ENCODE results near the gene RSPH9.
A peak's percentile ranks its signal among the peaks of the same experiment; 100 is the strongest.

The RSPH9 gene

DNA sequence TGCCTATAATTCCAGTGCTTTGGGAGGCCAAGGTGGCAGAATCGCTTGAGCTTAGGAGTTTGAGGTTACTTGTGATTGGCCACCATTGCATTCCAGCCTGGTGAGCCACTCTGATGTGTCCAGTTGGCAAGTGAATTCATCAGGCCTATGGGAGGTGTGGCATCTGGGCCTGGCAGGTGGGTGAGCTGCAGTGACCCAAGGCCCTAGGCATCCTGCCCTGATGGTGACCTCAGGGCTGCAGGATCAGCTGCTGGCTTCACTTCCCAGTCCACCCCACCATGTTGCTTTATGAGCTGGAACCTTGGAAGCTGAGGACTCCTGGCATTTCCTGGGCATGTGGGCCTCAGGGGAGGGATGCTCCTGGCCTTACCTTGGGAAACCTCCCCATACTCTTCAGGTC lies 20.5 kb downstream of the RSPH9 start:
- no peak for DNase-seq
- in situ Hi-C loops (cut with MboI; ENCODE audit: low pct_unique_long_range_greater_than_20kb, low sequenced_read_pairs): no loop called here

DNA sequence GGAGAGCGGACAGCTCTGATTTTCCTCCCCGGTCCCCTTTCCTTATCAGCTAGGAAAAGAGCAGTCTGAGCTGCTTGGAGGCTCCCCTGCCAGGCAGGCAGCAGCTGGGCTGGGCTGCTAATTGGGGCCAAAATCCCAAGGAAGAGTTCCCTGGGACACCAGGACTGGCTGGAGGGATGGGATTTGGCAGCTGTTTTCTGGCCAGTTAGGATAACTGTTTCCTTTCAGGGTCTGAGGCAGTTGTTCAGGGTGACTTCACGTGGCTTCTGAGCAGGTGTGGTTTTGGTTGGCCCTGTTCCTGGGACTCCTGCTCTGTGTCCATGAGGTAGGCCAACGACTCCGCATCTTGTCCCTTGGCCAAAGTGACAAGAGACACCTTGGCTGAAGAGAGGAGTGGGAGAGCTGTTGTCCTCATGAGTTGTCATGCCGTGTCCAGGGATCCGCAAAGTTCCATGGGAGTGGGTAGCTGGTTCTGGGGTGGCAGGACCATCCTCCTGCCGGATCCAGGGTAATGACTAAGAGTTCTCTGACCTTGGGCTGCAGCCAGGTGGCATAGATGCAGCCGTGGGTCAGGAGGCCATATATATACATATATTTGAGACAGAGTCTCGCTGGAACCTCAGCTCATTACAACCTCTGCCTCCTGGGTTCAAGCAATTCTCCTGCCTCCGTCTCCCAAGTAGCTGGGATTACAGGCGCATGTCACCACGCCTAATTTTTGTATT lies 21.5 kb downstream of the RSPH9 start:
- DNase-seq: no peak
- in situ Hi-C loops (cut with MboI; ENCODE audit: low pct_unique_long_range_greater_than_20kb, low sequenced_read_pairs): no loop called here

DNA sequence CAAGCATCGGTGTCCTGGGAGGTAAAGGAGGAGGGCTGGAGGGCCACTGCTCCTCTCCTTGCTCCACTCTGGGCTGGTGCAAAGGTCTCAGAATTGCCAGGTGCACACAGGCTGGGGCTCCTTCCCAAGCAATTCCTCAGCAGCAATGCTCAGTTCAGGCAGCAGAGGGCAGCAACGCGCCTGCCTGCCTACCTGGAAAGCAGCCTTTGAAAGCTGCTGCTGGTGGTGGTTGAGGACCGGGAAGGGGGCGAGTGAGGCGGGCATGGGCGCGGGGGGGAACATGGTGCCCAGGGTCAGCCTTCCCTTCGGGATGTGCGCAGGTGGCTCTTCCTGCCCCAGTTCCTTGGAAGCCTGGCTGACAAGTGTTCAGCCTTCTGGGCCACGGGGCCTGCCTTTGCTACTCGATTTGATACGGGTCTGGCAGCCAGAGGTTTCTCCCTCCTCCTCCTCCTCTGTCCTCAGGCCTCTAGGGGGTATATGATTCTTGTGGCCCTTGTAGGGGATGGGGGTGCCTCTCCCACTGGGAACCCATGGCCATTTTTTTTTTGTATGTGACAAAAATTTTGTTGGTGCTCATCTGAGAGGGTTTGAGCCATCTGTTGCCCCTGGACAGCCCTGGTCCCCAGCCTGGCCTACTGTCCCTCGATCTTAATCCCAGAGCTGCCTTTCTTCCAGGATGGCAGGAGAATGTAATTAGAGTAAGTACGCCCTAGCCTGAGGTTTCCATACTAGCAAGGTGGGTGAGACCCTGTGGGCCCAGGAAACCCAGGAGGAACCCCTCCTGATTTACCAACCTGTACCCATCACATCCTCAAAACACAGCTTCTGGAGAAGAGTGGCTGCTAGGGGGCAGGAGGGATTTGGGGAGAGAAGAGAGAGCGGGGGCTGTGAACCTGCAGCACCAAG lies 22.7 kb downstream of the RSPH9 start:
- DNase-seq: peak; percentile 90
- in situ Hi-C loops (cut with MboI; ENCODE audit: low pct_unique_long_range_greater_than_20kb, low sequenced_read_pairs): no loop called here

DNA sequence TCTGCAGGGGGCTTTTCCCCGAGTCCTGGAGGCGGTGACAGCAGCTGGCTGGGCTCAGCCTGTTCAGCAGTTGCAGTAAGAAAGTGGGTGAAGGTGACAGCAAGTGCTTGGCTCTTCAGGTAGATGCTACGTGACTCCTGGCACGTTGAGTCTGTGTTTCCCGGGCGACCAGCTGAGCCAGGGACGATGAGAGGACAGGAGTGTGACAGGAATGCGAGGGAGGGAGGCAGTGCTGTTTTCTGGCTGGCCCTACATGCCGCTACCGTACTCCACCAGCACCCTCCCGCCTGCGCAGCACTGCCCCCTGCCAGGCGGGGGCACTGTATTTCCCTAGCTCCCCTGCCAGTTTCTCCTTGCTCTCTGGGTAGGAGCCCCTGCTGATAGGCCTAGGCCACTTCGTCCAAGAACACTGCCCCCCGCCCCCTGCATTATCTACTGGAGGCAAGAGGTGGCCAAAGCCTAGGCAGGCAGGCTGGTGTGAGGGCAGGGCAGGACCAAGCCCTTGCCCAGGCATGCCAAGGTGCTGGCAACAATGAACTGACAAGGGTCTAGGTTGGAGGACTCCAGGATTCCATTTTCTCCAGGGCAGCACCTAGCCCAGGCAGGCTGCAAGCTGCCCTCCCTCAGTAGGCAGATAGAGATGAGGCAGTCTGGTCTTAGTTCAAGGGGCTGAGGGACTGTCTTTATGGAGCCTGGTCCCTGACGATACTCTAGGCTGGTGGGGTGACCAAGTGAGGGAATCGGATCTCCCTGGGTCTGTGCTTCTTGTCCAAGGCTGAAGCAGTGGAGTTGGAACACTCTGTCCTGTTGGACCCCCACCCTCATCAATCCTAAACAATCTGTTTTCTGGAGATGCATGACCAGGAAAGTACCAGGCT lies 23.6 kb downstream of the RSPH9 start:
- in situ Hi-C loops (cut with MboI; ENCODE audit: low pct_unique_long_range_greater_than_20kb, low sequenced_read_pairs): no loop called here
- DNase-seq: peak; percentile 80

DNA sequence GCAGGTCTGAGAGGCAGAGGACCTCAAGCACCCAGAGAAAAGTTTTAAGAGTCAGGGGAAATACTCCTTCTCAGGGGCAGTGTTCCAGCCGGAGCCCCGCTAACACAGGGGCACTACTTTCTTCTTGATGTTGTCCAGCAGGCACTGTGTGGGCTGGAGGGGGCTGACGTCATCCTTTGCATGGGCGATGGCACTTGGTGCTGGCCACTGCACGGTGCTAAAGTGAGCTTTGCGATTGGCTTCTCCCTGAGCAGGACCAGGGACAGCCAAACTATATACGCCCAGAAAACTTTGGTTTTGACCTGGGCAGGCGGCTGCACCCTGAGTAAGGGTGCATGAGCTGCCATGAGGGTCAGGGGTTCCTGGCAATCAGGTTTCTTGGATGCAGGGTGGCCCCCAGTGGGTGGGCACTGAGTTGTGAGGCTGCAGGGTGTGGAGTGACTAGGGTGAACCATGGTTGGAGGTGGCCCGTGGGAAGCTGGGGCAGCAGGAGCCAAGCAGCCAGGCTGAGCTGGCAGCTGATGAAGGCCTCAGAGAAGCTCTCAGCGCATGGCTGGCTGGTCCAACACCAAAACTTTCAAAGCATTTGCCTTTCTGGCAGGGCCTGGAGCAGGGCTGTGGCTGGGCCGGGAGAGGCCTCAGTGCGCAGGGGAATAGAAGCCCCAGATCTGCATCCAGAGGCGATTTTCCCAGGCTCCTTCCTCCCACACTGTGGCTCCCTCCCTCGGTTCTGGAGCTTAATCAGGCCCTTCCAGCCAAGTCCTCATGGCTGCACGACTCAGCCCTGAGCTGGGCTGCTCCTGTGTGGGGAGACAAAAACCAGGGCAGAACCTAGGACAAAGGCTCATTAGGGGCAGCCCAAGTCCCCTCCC lies 24.4 kb downstream of the RSPH9 start:
- DNase-seq: no peak
- in situ Hi-C loops (cut with MboI; ENCODE audit: low pct_unique_long_range_greater_than_20kb, low sequenced_read_pairs): no loop called here

DNA sequence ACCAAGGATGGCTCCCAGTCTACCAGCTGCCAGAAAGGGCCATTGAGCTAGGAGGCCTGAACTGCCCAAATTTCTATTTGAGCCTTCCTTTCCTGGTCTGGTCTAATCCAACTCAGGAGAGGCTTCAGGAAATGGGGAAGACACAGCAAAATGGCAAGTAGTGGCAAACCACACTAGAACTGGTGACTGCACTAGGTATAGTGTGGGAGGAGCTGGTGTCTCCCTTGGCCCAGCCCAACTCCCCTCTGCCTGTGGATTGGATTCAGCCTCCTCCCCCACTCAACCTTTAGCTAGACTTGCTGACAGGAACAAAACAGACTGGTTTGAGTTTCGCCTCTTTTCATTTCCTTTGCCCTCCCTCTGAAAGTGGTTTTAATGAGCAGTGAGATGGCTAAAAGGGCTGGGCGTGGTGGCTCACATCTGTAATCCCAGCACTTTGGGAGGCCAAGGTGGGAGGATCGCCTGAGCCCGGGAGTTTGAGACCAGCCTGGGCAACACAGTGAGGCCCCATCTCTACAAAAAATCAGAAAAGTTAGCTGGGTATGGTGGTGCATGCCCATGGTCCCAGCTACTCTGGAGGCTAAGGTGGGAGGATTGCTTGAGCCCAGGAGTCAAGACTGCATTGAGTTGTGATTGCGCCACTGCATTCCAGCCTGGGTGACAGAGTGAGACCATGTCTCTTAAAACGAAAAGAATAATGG lies 25.2 kb downstream of the RSPH9 start:
- DNase-seq: peak; percentile 87
- in situ Hi-C loops (cut with MboI; ENCODE audit: low pct_unique_long_range_greater_than_20kb, low sequenced_read_pairs): no loop called here

DNA sequence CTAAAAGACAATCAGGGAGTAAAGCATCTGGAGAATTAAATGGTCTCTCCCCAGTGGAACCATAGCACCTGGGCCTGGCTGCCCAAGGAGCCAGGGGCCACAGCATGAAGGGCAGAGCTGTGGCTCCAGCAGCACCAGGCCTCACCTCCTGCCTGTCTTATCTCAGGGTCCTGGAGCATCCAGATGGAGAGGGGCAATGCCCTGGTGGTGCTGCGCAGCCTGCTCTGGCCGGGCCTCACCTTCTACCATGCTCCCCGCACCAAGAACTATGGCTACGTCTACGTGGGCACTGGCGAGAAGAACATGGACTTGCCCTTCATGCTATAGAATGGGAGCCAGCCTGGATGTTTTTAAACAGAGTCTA lies 25.8 kb downstream of the RSPH9 start:
- in situ Hi-C loops (cut with MboI; ENCODE audit: low pct_unique_long_range_greater_than_20kb, low sequenced_read_pairs): no loop called here
- DNase-seq: no peak

DNA sequence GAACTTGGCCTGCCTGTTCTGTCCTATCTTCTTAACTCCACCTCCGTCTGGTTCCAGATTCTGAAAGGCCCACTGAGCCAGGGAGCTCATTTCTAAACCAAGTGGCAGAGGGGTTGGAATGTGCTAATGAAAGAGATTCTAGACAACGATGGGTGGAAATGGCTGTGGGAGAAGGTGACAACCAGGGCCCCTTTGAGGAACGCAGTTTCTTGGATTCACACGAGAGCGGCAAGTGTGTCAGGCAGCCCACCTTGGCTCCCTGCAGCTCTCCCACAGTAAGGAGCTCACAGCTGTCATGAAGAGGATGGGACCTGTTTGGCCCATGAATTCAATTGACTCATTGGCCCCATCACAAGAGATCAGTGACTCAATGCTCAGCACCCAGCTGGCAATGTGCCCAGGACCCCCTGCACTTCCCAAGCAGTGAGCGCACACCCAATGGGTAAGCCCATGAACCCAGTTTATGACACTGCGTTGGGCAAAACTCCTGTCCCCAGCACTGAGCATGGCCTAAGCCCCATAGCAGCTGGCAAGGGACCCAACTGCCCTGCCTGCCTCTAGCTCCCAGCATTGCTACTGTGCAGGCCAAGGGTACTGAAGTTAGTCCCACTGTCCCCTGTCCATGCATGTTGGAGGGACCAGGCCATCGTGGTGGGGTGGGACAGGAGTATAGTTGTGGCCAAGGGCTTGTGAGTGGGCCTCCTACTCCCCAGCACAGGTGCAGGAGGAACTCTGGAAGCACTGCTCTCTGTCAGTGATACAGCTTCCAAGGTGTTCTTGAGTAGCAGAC lies 26.4 kb downstream of the RSPH9 start:
- no peak for DNase-seq
- in situ Hi-C loops (cut with MboI; ENCODE audit: low pct_unique_long_range_greater_than_20kb, low sequenced_read_pairs): no loop called here

DNA sequence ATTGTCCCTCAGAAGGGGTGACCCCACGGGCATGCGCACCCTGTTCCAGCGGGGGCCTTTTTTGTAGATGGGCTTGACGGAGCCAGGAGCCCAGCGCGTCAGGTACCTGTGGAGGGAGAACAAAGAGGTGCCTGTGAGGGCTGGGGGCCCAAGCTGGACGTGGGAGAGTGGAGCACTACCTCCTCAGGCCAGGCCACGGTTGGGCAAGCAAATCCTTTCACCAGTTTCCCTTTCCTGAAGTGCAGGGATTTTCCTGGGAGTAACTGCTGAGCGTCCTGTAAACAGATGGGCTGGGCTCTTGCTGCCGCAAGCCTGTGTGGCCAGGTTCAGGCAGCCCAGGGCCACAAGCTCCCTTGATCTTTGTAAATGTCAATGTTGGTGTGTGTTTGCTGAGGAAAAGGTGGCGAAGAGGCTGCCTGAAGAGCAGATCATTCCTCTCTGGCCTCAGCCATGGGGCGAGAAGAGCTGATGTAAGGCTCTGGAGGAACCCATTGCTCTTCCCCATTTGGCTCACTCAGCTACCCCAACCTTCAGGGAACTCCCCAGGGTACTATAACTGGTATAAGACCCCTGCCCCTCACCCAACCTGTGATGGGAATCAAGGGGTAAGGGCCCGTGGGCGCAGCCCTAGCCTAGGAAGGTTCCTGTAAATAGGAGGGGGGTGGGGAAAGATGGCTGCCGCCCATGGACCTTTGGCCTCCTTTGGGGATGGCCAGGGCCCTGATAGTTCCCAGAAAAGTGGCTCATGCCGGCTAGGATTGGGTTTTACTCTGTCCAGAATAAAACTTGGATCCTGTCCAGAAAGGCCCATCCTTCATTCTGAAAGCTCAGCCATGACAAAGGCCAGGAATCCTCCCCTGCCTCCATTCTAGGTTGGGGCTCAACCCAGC lies 27.2 kb downstream of the RSPH9 start:
- DNase-seq: no peak
- in situ Hi-C loops (cut with MboI; ENCODE audit: low pct_unique_long_range_greater_than_20kb, low sequenced_read_pairs): no loop called here

DNA sequence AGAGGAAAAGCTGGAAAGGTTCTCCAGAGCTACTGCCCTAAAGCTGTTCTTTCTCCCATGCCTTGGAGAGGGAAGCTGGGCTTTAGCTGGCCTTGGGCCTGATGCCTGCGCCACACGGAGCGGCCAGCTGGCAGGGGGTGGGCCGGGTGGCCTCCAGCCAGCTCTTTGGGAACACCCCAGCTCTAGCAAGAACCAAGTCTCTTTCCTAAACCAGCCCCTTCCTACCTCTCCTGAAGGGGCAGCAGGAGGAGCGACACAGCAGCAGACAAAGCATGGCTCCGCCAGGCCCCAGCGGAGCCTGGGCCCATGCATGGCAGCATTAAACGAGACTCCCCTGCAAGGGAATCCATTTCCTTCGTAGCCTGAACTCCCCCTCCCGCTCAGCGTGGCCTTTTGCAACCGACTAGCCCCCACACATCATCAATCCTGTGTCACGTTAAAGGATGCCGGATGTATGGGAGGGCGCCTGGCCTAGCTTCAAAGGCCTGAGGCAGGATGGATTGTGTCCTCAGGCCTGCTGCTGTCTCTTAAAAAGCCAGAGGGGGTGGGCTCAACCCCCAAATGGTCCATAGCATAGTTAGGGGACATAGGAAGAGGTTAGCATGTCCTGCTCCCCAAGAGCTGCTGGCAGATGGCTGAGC lies 28.7 kb downstream of the RSPH9 start:
- in situ Hi-C loops (cut with MboI; ENCODE audit: low pct_unique_long_range_greater_than_20kb, low sequenced_read_pairs): no loop called here

DNA sequence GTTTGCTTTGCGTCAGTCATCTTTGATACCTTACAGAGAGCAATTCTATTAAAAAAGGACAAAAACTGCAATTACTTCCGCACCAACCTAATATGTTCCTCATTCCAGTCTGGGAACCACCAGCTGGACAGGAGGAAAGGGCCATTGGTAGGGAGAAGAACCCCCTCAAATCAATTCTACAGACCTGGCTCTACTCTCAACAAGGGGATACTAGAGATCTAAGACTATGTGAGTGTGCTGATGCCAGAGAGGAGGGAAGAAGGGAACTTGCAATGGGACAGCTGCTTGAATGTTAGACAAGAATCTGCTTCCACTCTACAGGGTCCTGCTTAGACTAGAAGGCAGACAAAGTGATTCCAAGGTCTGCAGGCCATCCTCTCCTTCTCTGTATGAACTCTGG lies 29.5 kb downstream of the RSPH9 start:
- in situ Hi-C loops (cut with MboI; ENCODE audit: low pct_unique_long_range_greater_than_20kb, low sequenced_read_pairs): no loop called here
- DNase-seq: no peak

More for the DNA sequence above, 28.7 kb downstream of the RSPH9 start:
- no peak for DNase-seq

DNA sequence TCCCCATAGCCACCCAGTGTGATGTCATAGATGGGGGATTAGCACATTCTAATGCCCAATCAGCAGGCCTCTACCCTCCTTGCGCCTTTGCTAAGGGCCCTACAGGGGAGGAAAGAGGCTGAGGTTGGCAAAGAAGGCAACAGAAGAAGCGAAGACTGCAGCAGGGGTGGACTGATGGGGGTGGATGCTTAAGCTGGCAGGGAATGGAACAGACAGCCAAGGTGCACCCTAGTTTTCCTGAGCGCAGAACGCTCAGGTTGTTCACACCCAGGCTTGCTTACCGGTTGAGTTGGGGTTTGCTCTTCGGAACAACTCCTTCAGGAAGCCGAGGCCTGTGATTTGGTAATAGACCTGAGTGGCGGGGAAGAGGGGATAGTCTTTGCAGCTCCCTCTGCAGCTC lies 30.1 kb downstream of the RSPH9 start:
- DNase-seq: no peak
- in situ Hi-C loops (cut with MboI; ENCODE audit: low pct_unique_long_range_greater_than_20kb, low sequenced_read_pairs): no loop called here

DNA sequence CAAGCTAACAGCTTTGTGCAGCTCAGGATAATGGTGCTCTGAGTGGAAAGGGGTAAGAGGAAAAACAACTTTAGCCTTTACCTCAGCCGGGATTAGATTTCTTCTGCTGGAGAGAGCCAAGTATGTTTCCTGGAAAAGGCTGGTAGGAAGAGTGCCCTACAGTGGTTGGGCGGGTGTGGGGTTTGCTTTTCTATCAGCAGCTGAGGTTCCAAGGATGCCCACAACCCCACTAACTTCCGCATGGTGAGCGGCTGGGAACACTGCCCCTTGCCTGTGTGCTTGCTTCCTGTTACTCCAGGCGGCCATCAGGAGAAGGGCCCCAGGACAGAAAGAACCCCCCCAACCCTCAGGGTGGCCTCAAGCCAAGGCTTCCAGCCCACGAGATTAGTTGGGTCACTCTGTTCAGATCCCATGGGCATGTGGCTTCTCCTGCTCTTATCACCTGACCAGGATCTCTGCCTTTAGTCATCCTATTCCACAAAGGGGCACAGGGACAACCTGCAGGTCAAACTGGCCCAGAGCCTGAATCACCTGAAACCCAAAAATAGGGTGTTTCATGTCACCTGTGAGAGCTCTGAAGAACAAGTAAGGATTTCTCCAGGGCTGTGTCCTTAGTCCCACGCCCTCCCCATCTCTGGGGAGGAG lies 32.2 kb downstream of the RSPH9 start:
- no peak for DNase-seq
- in situ Hi-C loops (cut with MboI; ENCODE audit: low pct_unique_long_range_greater_than_20kb, low sequenced_read_pairs): no loop called here

DNA sequence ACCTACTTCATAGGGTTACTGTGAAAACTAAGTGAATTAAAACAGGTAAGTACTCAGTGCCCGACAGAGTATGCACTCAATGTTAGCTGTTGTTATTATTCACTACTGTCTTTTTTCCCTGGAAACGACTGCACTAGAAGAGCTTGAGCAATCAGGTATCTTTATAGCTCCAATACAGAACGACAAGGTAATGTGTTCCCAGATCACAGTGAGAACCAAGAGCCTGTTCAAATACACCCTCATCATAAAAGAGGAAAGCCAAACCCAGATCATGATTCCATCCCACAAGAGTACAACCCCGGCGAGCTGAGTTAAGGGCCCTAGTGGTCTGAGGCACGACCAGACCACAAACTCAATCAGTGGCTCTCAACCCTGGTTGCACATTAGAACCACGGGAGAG lies 32.9 kb downstream of the RSPH9 start:
- DNase-seq: no peak
- in situ Hi-C loops (cut with MboI; ENCODE audit: low pct_unique_long_range_greater_than_20kb, low sequenced_read_pairs): no loop called here

DNA sequence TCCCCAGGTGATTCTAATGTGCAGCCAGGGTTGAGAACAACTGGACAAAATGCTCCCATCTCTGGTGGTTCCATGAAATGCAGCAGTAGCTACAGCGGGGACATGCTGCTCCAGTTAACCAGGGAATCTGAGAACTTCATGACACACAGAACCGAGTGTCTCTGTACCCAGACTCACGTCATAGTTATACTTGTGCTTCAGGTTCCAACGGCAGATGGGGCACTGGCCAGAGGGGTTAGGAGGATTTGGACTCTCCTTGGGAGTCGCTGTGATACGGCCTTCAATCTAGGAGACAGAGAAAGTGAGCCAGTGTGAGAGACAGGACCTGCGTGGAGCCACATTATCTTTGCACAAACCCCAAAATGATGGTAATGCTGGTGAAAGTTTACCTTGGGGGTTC lies 33.5 kb downstream of the RSPH9 start:
- in situ Hi-C loops (cut with MboI; ENCODE audit: low pct_unique_long_range_greater_than_20kb, low sequenced_read_pairs): no loop called here
- no peak for DNase-seq

DNA sequence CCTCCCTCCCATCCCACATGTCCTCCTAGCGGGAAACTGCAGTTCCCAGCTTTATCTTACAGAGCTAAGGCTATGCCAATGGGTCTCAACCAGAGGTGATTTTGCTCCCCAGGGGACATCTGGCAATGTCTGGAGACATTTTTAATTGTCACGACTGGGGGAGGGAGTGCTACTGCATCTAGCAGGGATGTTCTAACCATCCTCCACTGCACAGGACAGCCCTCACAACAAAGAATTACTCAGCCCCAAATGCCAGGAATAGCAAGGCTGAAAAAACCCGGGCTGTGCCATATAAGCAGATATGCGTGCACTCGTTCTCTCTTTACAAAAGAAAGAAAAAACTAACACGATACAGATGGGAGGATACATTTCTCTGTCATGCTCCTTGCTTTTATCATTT lies 34.2 kb downstream of the RSPH9 start:
- DNase-seq: no peak
- in situ Hi-C loops (cut with MboI; ENCODE audit: low pct_unique_long_range_greater_than_20kb, low sequenced_read_pairs): no loop called here
